Measurements from ENCODE around the gene SULT2B1. TPM values are rescaled to one million over a fixed set of nuclear protein-coding genes. Genes with fewer than 3 reads are reported as not detected.
"Not testable (repeated sequence)": the region's sequence is repeated elsewhere in the genome, so short reads cannot be mapped to it uniquely, and the experiment has no call there.

SULT2B1 gene
- total RNA-seq, 1 experiment from 2014 or later, result not detected

DNA sequence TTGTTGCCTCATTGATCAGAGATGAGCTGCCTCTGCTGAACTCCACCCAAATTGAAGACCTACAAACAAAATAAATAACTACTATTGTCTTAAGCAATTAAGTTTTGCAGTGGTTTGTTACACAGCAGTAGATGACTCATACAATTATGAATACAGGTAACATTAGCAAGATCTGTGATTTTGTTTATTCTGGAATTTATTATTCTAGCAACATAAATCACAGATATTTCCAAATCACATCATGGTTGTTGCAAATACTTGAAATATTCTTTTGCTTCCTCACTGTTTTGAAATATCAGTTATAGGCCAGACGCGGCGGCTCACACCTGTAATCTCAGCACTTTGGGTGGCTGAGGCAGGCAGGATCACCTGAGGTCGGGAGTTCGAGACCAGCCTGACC, 27.2 kb upstream of the SULT2B1 start:
- DNase-seq (ENCODE audit: low read depth), result no peak

DNA sequence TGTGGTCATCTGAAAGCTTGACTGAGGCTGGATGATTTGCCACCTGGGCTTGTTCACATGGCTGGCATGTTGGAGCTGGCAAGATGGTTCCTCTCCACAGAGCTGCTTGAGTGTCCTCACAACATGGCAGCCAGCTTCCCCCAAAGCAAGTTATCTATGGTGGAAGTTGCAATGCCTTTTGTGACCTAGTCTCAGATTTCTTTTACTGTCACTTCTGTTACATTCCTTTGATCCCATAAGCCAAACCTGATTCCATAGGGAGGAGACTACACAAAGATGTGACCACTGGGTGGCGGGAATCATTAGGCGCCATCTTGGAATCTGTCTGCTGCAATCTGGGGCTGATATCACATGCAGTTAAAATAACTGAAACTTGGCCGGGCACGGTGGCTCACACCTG, 22.8 kb upstream of the SULT2B1 start:
- DNase-seq (ENCODE audit: low read depth), result no peak

DNA sequence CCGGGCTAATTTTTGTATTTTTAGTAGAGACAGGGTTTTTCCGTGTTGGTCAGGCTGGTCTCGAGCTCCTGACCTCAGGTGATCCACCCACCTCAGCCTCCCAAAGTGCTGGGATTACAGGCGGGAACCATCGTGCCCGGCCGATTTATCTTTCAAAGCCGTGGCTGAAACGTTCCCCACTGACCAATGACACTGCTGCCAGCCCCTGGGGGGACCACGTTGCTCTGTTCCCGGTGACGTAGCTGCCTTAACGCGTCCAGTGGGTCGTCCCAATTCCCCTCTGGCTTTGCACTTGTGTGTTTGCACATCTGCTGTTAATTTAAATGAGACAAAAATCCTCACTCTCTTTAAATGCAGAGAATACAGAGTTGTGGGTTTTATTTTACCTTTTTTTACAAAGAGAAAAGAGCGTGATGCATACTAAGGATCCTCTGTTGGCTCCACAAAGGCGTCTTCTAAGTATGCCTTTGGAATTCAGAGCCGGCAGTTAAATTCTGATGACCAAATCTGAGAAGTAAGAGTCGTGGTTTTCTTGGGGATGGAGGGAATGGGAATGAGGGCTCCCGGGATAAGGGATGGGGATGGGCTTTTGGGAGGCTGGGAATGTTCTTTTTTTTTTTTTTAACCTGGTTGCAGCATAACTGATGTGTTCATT, 21.8 kb upstream of the SULT2B1 start:
- no peak for DNase-seq (ENCODE audit: low read depth)

DNA sequence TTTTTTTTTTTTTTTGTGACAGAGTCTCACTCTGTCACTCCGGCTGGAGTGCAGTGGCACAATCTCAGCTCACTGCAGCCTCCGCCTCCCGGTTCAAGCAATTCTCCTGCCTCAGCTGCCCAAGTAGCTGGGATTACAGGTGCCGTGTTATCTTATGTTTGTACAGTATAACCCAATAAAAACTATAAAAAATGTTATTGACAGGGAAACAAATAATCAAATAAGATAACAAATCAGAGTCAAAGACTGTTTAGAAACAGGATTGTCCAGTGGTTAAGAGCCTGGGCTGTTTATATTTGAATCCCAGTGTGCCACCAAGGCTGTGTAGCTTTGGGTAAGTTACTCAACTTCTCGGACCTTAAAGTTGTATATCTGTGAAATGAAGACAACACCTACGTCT, 21.2 kb upstream of the SULT2B1 start:
- DNase-seq (ENCODE audit: low read depth), result no peak

DNA sequence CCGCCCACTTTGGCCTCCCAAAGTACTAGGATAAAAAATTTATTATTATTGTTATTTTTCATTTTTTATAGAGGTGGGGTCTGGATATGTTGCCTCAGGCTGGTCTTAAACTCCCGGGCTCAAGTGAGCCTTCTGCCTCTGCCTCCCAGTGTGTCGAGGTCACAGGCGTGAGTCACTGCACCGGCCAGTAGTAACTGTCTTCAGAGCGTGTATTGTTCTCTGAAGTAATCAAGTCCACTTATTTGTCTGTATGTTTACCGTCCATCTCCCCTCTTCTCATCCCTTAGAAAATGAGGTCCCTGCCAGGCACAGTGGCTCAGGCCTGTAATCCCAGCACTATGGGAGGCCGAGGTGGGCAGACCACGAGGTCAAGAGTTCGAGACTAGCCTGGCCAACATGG, 18.2 kb upstream of the SULT2B1 start:
- DNase-seq (ENCODE audit: low read depth), result no peak

DNA sequence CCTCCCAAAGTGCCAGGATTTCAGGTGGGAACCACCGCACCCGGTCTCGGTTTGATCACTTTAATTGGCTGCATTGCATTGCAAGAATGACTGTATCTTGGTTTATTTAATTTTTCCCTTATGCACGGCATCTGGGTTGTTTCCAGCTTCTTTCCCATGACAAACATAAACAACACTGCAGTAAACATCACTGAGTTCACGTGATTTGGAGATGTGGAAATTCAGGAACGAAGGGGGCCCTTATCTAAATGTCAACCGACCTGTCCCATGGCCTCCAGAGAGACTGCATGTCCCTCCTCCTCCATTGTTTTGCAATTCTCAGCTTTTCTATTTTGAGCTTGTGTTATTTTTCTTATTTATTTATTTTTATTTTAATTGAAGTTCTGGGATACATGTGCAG, 14.4 kb upstream of the SULT2B1 start:
- no peak for DNase-seq (ENCODE audit: low read depth)

DNA sequence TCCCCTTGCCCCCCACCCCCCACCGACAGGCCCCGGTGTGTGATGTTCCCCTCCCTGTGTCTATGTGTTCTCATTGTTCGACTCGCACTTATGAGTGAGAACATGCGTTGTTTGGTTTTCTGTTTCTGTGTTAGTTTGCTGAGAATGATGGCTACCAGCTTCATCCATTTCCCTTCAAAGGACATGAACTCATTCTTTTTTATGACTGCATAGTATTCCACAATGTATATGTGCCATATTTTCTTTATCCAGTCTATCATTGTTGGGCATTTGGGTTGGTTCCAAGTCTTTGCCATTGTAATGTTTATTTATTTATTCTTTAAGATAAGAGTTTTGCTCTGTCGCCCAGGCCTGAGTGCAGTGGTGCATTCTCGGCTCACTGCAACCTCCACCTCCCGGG, 13.9 kb upstream of the SULT2B1 start:
- DNase-seq (ENCODE audit: low read depth), result not testable (repeated sequence)

DNA sequence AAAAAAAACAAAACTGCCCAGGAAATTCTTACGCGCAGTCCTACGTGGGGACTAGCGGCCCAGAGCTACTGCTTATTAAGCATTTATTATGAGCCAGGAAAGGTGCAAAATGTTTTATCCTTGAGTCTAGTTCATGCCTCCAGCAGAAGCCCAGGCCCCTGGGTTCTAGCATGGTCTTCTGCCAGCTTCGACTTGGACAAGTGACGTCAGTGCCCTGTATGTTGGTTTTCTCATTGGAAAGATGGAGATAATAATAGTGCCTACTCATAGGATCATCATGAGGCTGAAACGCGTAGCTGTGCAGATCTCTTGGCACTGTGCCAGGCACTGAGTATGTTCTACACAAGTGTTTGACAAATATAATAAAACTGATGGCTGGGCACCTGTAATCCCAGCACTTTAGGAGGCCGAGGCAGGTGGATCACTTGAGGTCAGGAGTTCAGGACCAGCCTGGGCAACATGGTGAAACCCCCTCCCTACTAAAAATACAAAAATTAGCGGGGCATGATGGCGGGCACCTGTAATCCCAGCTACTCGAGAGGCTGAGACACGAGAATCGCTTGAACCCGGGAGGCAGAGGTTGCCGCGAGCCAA, 12.4 kb upstream of the SULT2B1 start:
- peak; percentile 63 for DNase-seq (ENCODE audit: low read depth)

DNA sequence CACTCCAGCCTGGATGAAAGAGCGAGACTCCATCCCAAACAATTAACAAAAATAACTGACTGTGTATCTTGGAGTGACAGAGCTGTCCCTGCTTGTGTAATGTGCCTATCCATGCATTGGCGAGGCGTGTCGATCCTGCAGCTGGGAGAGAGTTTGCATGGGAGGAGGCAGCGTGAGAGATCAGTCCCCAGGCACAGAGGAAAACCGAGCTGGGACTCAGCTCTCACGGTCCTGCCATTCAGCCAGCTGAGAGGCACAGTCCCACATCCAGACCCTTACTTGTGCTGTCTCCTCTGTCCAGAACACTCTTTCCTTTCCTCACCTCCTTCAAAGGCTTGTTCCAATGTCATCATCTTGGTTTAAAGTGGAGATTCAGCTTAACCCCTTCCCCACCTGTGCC, 11.9 kb upstream of the SULT2B1 start:
- no peak for DNase-seq (ENCODE audit: low read depth)

DNA sequence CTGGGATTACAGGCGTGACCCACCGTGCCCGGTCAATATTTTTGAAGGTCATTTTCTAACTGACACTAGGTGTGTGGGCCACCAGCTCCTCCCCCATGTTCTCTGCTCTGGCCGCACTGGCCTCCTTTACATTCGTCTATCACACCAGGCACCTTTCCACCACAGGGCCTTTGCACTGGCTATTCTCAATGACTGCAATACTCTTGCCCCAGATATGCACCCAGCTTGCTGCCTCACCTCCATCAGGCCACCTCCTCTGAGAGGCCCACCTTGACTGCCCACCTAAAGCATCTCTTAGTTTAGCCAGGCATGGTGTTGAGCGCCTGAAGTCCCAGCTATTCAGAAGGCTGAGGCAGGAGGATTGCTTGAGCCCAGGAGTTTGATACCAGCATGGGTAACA, 10.2 kb upstream of the SULT2B1 start:
- no peak for DNase-seq (ENCODE audit: low read depth)

DNA sequence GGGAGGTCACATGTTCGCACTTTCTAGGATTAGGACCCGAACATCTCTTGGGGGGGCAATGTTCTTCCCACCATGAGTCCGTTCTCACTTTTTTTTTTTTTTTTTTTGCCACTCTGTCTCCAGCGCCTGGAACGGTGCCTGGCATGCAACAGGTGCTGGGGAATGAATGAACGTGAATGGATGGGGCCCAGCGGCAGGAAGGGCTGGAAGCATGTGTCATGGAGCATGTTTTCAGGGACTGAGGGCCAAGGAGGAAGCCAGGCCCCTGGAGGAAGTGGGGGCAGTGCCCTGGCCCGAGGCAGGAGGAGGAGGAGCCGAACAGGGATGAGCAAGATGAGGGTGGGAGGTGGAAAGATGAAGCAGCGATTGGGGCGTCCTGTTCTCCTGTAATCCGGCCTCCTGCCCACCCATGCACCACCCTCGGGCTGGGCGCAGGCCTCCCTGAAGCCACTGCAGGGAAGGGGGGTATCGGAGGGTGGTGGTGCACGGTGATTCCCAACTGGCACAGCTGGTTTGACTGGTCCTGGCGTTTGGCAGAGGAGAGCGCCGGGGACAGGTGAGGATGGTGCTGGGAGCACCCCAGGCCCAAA, 8.8 kb upstream of the SULT2B1 start:
- DNase-seq (ENCODE audit: low read depth), result peak; percentile 84

DNA sequence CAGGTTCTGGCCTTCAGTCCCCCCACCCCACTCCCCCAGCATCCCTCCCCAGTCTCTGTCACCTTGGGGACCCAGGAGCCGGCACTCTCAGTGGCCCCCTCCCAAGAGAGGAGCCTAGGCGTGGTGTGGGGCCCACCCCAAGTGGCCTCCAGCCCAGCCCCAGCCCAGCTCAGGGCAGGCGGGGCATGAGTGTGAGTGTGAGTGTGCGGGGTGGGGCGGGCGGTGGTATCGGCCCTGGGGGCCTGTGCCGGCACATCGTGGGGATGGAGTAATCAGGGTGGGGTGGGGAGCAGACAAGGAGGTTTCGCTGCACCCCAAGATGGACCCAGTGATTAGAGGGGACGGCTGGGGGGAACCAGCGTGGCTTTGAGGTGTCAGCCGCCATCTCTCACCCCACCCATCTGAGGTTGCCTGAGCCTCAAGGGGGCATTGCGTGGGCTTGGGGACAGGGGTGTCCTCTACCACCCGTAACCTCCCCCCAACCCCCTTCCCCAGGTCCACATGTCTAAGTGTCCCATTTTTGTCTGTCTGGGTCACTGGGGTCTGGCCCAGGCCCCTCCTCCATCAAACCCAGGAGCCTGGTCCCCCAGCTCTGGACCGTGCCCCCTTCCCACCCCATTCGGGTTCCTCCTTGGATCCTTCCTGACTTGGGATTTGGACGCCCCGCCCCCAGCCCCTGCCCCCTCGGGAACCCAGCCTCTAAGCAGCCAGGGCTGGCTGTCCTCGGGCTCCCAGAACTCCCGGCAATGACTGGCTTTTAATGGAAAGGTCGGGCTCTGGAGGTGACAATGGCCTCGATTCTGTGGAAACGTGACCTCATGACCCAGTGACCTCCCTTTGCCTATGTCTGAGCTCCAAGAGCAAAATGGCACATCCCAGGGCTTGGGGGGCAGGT, 6.9 kb upstream of the SULT2B1 start:
- no peak for DNase-seq (ENCODE audit: low read depth)

DNA sequence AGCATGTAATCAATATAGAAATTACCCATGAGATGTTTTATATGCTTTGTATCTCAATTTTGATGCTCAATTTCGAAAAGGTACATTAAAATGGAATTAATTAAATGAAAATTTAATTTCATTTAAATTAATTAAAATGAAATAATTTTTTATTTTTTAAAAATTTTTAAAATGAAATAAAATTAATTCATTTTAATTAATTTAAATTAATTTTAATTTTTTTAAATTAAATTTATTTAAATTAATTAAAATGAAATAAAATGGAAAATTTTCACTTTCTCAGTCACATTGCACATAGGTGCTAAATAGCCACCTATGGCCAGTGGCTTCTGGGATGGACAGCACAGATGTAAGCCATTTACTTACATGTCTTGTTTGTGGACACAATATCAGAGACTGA, 4.2 kb upstream of the SULT2B1 start:
- no peak for DNase-seq (ENCODE audit: low read depth)

DNA sequence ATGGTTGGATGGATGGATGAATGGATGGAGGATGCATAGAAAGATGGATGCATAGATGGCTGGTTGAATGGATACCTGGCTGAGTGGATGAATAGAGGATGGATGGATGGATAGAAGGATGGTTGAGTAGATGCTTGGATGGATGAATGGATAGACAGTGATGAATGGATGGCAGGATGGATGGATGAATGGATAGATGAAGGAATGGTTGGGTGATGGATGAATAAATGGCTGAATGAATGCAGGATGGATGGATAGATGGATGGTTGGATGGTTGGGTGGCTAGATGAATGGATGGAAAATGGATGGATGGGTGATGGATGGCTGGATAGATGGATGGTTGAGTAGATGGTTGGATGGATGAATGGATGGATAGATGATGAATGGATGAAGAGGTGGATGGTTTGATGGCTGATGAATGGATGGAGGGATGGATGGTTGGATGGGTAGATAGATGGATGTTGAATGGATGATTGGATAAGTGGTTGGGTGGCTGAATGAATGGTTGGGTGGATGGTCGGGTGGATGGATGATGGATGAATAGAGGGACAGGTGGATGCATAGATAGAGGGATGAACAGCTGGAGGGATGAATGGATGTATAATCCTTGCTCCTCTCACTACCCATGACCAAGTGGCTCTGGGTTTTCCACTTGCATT, 3.6 kb upstream of the SULT2B1 start:
- DNase-seq (ENCODE audit: low read depth), result no peak

DNA sequence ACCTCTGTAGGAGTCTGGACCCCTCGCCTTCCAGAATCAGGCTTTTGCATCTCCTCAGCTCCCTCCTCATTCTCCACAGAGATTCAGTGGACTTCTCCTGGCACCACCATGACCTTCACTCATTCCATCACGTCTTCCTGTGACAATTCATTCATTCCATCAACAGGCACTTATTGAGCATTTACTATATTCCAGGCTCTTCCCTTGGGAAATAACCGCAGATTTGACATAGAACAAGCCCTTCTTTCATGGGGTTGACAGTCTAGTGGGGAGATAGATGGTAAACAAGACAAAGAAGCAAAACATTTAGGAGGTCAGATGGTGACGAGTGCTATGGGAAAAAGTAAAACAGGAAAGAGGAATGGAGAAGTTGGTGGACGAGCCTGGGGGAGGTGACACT, 2.6 kb upstream of the SULT2B1 start:
- no peak for DNase-seq (ENCODE audit: low read depth)

DNA sequence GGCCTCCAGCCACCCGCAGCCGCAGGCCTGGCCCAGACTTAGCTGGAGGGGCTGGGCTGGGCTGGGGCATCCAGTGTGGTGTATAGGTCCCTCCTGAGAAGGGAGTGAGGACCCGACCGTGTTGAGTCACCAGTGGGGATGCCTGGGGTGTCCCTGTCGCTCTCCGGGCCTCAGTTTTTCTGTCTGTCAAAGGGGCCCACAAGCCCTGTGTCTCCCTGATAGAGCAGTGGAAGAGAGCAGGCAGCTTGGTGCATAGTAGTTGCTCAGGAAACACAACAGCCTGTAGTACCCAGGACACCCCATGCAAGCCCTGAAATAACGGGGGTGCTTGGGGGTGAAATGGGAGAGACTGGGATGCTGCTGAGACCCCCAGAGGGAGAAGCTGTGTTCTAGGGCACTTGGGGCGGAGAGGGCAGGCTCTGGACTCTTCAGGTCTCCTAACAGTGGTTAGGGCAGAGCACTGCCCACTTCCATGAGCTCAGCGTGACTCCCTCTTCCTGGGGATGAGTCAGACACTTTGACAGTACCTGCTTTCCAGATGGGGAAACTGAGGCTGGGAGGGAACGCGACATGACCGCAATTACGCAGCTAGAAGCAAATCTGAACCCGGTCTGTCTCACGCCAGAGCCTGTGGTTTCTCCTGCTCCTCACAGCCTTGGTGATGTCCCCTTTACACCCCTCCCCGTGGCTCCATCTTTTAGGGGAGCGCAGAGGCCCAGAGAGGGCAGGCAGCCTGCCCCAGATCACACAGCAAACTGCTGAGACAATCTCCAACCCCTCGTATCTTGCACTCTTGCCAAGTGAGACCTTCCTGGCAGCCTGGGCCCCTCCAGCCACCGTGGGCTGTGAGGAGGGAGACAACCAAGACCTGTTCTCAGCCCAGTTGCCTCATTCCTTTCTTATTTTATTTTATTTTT, 692 bp downstream of the SULT2B1 start:
- no peak for DNase-seq (ENCODE audit: low read depth)

DNA sequence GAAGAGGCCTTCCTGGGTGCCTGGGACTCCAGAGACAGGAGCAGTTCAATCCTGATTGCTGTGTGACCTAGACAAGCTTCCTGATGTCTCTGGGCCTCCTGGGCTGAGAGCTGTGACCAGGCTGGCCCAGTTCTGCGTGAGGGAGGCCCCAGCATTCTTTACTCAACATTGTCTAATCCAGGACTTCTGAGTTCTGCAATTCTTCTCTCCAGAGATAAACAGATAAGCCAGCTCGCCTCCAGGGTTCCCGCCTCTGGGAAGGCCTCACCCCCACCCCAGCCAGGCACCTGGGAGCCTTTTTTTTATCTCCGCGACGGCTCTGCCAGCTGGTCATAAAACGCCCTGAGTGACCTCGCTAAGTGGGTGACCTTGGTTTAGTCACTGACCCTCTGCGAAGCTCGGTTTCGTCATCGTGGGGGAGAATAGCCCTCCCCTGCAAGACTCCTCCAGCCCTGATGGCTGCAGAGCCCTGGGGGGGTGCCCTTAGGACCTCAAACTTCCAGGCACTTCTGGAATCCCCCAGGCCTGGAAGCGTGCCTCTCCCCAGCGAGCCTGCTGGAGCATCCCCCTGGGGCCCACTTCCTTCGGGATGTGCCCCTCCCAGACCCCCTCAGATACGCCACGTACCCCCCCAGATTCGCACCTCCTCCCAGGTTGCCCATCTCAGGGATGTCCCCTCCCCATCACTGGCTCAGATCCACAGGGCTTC, 1.9 kb downstream of the SULT2B1 start:
- peak; percentile 30 for DNase-seq (ENCODE audit: low read depth)

DNA sequence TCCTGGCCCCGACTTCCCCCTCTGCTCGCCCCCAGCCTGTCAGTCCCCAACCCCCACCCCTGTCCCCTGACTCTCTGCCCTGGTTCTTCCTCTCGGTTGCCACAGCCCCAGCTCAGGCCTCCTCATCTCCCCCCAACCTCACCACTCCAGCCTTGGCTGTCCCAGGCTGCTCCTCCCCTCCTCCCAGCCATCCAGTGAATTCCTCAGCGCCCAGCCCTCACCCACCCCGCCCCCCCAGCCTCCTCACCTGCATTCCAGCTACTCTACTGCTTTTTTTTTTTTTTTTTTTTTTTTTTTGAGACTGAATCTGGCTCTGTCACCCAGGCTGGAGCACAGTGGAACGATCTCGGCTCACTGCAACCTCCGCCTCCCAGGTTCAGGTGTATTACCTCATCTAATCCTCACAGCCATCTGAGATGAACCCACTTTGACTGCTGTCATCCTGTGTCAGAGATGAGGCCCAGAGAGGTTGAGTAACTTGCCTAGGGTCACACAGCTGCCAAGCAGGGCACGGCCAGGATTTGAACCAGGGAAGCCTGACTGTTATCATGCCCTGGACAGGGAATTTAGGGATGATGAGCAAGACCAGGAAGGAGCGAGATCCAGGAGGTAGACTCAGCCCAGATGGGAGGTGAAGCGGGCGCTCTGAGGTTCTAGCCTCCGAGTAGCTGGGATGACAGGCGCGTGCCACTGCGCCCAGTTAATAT, 2.6 kb downstream of the SULT2B1 start:
- no peak for DNase-seq (ENCODE audit: low read depth)

DNA sequence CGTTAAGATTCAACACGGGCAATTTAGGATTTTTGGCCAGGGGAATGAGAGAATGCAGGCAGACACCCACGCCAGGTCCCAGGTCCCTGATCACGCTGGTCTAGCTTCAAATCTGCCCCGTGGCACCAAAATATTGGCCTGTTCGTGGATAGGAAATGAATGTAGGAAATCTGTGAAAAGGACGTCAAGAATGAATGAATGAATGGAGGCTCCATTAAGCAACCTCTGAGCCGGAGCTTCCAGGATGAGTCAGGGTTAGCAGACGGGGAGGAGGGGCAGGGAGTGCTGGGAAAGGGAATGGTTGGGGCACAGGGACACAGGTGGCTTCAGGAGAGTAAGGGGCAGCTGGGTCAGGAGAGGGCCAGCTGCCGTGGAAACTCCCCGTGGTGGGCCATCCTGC, 4.2 kb downstream of the SULT2B1 start:
- peak; percentile 37 for DNase-seq (ENCODE audit: low read depth)
